Testis (tissue), 3 donors: ENCODE results near the gene RPS14. TPM values are rescaled to one million over a fixed set of nuclear protein-coding genes. Genes with fewer than 3 reads are reported as not detected.
A peak's percentile ranks its signal among the peaks of the same experiment; 100 is the strongest.

Source experiments
- DNase-seq: peaks from one replicate; pipeline ENCODE4 v3.0.0-alpha.2; 2019
- H3K27ac ChIP-seq, 2 donors: fragments of 200-600 bp; sonication (generic); one replicate each; pipeline ENCODE4 v1.5.1; 2019
- H3K27me3 ChIP-seq: fragments of 200-600 bp; sonication (generic); one replicate; pipeline ENCODE4 v1.5.1; 2019
- H3K36me3 ChIP-seq: fragments of 200-600 bp; sonication (generic); one replicate; pipeline ENCODE4 v1.5.1; 2017; ENCODE audit warnings: low read depth; ENCODE audit errors: missing control alignments
- H3K4me1 ChIP-seq: fragments of 200-600 bp; sonication (generic); one replicate; pipeline ENCODE4 v1.5.1; 2019
- H3K4me3 ChIP-seq, 2 donors: fragments of 200-600 bp; sonication (generic); one replicate each; pipeline ENCODE4 v1.5.1; 2017 to 2019
- H3K9me3 ChIP-seq: fragments of 200-600 bp; sonication (generic); one replicate; pipeline ENCODE4 v1.5.1; 2017
- CTCF ChIP-seq, 3 experiments: fragments of 450-650 bp in 2 of 3; fragments of 200-600 bp in 1 of 3; sonication (generic) in 1 of 3; IDR thresholded peaks; one replicate each; pipeline ENCODE4 v1.5.1; 2016 to 2019; ENCODE audit warnings: antibody characterized with exemption in 3 of 3, mild to moderate bottlenecking in 2 of 3, moderate library complexity in 1 of 3
- POLR2A ChIP-seq: fragments of 450-650 bp; IDR thresholded peaks from one replicate; pipeline ENCODE4 v1.6.1; 2017; ENCODE audit warnings: antibody characterized with exemption, mild to moderate bottlenecking, moderate library complexity
- WGBS, 2 donors: methylation state at CpG; one replicate each; pipeline ENCODE4 v1.1.5; 2018; 5-methylcytosine and 5-hydroxymethylcytosine counted together
- intact Hi-C: fragments of 100-400 bp; cut with DNase I; formaldehyde crosslinking; loops from one replicate; pipeline ENCODE4 v1.15.1; 2023; ENCODE audit warnings: low total_unique reads
- polyA plus RNA-seq: library from polyadenylated mRNA; stranded (reverse); fragments of 350-450 nt; fragmentation: Illumina TruSeq; extraction: RNeasy Lipid Tissue Mini Kit (QIAGEN cat#74804); gene quantifications from one replicate; pipeline ENCODE4 v1.2.3, GENCODE V29; 2014; ENCODE audit warnings: low read depth, low replicate concordance; ENCODE audit not compliant: insufficient read depth
- total RNA-seq, 2 donors: library from RNA; depleted of rRNA; stranded (reverse); fragments of >200 nt; gene quantifications; one replicate each; pipeline ENCODE4 v1.2.3, GENCODE V29; 2016

Gene RPS14
- total and polyA plus RNA-seq, 3 donors from 2014 or later: 781 to 1,273 (median 1,234) TPM

GRCh38 chr5:150448334-150448733 is 1.2 kb downstream of the RPS14 start:
- no peaks in the 10 kb centered on the region for H3K27me3 ChIP-seq
- TF ChIP-seq CTCF (IDR thresholded peaks at IDR 0.05) (no peak), POLR2A (no peak)
- peak overlapping the region; percentile 87 to 92 for H3K4me3 ChIP-seq
- H3K36me3 ChIP-seq: peaks cover 4% of the 10 kb centered on the region
- DNase-seq: no peak
- peak overlapping the region; percentile 88 to 97 for H3K27ac ChIP-seq
- intact Hi-C loops: no loop called here
- WGBS, 2 donors: 11 to 14% methylated on average over 4 of the region's 4 CpGs
- peaks cover 14% of the 10 kb centered on the region for H3K4me1 ChIP-seq
- H3K9me3 ChIP-seq: no peaks in the 10 kb centered on the region

- intact Hi-C loops: no loop called here
- H3K27me3 ChIP-seq: no peaks in the 10 kb centered on the region
- peaks cover 4% of the 10 kb centered on the region for H3K36me3 ChIP-seq
- no peak overlapping the region for H3K27ac ChIP-seq
- TF ChIP-seq POLR2A (no peak), CTCF (IDR thresholded peaks at IDR 0.05) (no peak)
- no peak for DNase-seq
- 82 to 84% methylated on average over 6 of the region's 6 CpGs for WGBS, 2 donors
- H3K9me3 ChIP-seq: no peaks in the 10 kb centered on the region
- no peak overlapping the region for H3K4me3 ChIP-seq
- H3K4me1 ChIP-seq: peaks cover 14% of the 10 kb centered on the region
Observed at GRCh38 chr5:150447188-150447587, 2.4 kb downstream of the RPS14 start.

GRCh38 chr5:150446583-150446982 is 3.0 kb downstream of the RPS14 start:
- Histone ChIP-seq H3K4me1 (peaks cover 17% of the 10 kb centered on the region), H3K27me3 (no peaks in the 10 kb centered on the region), H3K9me3 (no peaks in the 10 kb centered on the region), H3K27ac (no peak overlapping the region), H3K4me3 (no peak overlapping the region), H3K36me3 (peaks cover 4% of the 10 kb centered on the region)
- 88 to 93% methylated on average over 6 of the region's 6 CpGs for WGBS, 2 donors
- intact Hi-C loops: no loop called here
- TF ChIP-seq POLR2A (no peak), CTCF (IDR thresholded peaks at IDR 0.05) (no peak)
- no peak for DNase-seq

GRCh38 chr5:150446088-150446487 is 3.5 kb downstream of the RPS14 start:
- Histone ChIP-seq H3K36me3 (peaks cover 4% of the 10 kb centered on the region), H3K4me1 (peaks cover 17% of the 10 kb centered on the region), H3K4me3 (no peak overlapping the region), H3K27me3 (no peaks in the 10 kb centered on the region), H3K9me3 (no peaks in the 10 kb centered on the region), H3K27ac (no peak overlapping the region)
- TF ChIP-seq CTCF (IDR thresholded peaks at IDR 0.05) (no peak), POLR2A (no peak)
- DNase-seq: no peak
- intact Hi-C loops: no loop called here
- WGBS, 2 donors: 89 to 93% methylated on average over 2 of the region's 2 CpGs

GRCh38 chr5:150444770-150445169 is 4.8 kb downstream of the RPS14 start:
- Histone ChIP-seq H3K27me3 (no peaks in the 10 kb centered on the region), H3K27ac (no peak overlapping the region), H3K4me3 (no peak overlapping the region), H3K36me3 (peaks cover 4% of the 10 kb centered on the region), H3K9me3 (no peaks in the 10 kb centered on the region), H3K4me1 (peaks cover 17% of the 10 kb centered on the region)
- WGBS, 2 donors: 70 to 76% methylated on average over 9 of the region's 9 CpGs
- TF ChIP-seq POLR2A: no peak
- TF ChIP-seq CTCF (IDR thresholded peaks at IDR 0.05): no peak
- intact Hi-C loops: no loop called here
- peak; percentile 49 for DNase-seq
